ENCODE results near the gene NBPF1. TPM values are rescaled to one million over a fixed set of nuclear protein-coding genes. Genes with fewer than 3 reads are reported as not detected.
A peak's percentile ranks its signal among the peaks of the same experiment; 100 is the strongest.
"Not testable (repeated sequence)": the region's sequence is repeated elsewhere in the genome, so short reads cannot be mapped to it uniquely, and the experiment has no call there.

NBPF1 gene
- total RNA-seq, 3 donors from 2014 or later = 36.7 to 53.9 (median 42.7) TPM

DNA sequence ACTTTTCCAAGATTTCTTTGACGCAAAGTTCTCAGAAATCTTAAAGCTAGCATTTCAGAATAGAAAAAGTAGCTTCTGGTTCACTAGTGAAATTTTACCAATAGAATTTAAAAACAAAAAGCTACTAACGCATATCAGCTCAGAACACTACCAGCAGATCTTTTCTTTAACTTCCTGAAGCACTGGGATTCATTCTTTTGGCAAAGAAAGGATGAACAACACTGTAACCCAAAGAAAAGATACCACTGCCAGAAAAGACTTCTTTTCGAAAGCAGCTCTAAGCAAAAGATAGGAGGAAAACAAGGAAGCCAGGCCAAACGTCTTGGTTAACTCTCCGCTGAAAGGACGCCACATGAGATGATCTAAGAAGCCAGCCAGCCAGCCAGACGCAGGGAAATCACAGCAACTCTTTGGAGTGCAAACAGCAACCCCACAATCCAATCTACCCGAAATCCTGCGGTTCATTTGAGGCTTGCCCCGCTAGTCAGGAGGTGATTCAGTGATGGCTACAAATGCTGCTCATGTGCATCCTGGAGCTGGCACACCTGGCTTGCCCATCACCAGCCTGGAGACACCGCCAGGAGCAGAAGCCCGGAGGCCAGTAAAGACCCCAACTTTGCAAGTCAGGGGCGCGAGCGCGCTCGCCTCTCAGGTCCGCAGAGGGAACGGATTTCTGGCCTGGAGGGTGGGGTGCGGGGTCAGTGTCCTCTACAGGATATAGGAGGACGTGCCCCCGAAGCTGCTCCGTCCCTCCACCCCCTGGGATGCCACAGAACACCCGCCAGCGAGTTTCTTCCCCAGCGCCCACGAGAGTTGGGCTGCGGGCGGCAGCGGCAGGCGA lies 812 bp downstream of the NBPF1 start:
- H3K27me3 ChIP-seq = no peaks in the 10 kb centered on the region
- no peaks in the 10 kb centered on the region for H3K36me3 ChIP-seq
- H3K9me3 ChIP-seq = no peaks in the 10 kb centered on the region
- intact Hi-C loops (cut with DNase I; ENCODE audit: low total_unique reads) = no loop called here
- peak; percentile 66 to 72 for DNase-seq (ENCODE audit: low spot score in 2 of 2)
- peak overlapping the region; percentile 55 to 73 (median 55) for H3K4me3 ChIP-seq
- peaks cover 3 to 5% of the 10 kb centered on the region in 2 donors for H3K4me1 ChIP-seq
- H3K27ac ChIP-seq = peak overlapping the region; percentile 33 to 82
- TF ChIP-seq, protein P1, sequence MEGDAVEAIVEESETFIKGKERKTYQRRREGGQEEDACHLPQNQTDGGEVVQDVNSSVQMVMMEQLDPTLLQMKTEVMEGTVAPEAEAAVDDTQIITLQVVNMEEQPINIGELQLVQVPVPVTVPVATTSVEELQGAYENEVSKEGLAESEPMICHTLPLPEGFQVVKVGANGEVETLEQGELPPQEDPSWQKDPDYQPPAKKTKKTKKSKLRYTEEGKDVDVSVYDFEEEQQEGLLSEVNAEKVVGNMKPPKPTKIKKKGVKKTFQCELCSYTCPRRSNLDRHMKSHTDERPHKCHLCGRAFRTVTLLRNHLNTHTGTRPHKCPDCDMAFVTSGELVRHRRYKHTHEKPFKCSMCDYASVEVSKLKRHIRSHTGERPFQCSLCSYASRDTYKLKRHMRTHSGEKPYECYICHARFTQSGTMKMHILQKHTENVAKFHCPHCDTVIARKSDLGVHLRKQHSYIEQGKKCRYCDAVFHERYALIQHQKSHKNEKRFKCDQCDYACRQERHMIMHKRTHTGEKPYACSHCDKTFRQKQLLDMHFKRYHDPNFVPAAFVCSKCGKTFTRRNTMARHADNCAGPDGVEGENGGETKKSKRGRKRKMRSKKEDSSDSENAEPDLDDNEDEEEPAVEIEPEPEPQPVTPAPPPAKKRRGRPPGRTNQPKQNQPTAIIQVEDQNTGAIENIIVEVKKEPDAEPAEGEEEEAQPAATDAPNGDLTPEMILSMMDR (IDR thresholded peaks at IDR 0.05) = peak in 1 of 3 donors; percentile 11
- no peak for TF ChIP-seq POLR2A (IDR thresholded peaks at IDR 0.05)
- no peak for TF ChIP-seq POLR2AphosphoS5 (IDR thresholded peaks at IDR 0.05)

DNA sequence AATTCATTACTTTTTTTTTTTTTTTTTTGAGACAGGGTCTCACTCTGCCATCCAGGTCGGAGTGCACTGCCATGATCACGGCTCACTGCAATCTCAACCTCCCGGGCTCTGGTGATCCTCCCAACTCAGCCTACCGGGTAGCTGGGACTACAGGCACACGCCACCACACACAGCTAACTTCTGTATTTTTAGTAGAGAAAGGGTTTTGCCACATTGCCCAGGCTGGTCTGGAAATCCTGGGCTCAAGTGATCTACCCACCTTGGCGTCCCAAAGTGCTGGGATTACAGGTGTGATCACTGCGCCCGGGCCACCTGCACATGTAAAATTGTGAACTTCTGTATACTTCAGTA lies 1.4 kb downstream of the NBPF1 start:
- DNase-seq (ENCODE audit: low spot score in 2 of 2) = peak; percentile 38 to 55
- peak overlapping the region; percentile 33 to 82 for H3K27ac ChIP-seq
- intact Hi-C loops (cut with DNase I; ENCODE audit: low total_unique reads) = not testable (repeated sequence)

DNA sequence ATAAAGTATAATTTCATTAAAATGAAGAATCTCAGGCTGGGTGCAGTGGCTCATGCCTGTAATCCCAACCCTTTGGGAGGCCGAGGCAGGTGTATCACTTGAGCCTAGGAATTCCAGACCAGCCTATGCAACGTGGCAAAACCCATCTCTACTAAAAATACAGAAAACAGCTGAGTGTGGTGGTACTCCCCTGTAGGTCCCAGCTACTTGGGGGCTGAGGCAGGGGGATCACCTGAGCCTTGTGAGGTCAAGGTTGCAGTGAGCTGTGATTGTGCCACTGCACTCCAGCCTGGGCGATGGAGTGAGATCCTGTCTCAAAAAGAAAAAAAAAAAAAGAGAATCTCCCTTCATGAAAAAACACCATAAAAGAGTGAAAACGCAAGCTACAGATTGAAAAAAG lies 2.2 kb downstream of the NBPF1 start:
- H3K27me3 ChIP-seq; H3K4me3 ChIP-seq; H3K4me1 ChIP-seq; H3K9me3 ChIP-seq; DNase-seq (ENCODE audit: low spot score in 2 of 2); intact Hi-C loops (cut with DNase I; ENCODE audit: low total_unique reads); H3K27ac ChIP-seq; H3K36me3 ChIP-seq: not testable (repeated sequence)

More for the DNA sequence above, 1.4 kb downstream of the NBPF1 start:
- H3K9me3 ChIP-seq, H3K27me3 ChIP-seq, H3K36me3 ChIP-seq, H3K4me1 ChIP-seq: not testable (repeated sequence)
- H3K4me3 ChIP-seq = peak overlapping the region; percentile 55 to 73 (median 55)

DNA sequence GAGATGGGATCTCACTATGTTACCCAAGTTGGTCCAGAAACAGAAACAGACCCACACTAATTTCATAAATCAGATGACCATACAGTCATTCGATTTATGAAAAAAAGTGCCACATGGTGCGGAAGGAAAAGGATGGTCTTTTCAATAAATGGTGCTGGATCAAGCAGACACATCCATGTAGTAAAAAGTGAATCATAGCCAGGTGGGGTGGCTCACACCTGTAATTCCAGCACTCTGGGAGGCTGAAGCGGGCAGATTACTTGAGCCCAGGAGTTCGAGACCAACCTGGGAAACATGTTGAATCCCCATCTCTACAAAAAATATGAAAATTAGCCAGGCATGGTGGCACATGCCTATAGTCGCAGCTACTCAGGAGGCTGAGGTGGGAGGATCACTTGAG lies 2.8 kb downstream of the NBPF1 start:
- H3K27me3 ChIP-seq; H3K4me3 ChIP-seq; intact Hi-C loops (cut with DNase I; ENCODE audit: low total_unique reads); H3K36me3 ChIP-seq; DNase-seq (ENCODE audit: low spot score in 2 of 2); H3K4me1 ChIP-seq; H3K9me3 ChIP-seq; H3K27ac ChIP-seq: not testable (repeated sequence)

DNA sequence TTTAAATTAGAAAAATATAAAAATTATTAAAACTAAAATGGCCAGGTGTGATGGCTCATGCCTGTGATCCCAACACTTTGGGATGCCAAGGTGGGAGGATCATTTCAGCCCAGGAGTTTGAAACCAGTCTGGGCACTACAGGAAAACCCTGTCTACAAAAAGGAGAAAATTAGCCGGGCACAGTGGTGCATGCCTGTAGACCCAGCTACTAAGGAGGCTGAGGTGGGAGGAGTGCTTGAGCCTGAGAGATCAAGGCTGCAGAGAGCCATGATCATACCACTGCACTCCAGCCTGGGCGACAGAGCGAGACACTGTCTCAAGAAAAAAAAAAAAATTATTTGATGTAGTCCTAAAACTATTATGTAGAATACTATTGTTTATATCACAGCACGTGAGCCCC lies 3.6 kb downstream of the NBPF1 start:
- intact Hi-C loops (cut with DNase I; ENCODE audit: low total_unique reads); H3K4me3 ChIP-seq: not testable (repeated sequence)

DNA sequence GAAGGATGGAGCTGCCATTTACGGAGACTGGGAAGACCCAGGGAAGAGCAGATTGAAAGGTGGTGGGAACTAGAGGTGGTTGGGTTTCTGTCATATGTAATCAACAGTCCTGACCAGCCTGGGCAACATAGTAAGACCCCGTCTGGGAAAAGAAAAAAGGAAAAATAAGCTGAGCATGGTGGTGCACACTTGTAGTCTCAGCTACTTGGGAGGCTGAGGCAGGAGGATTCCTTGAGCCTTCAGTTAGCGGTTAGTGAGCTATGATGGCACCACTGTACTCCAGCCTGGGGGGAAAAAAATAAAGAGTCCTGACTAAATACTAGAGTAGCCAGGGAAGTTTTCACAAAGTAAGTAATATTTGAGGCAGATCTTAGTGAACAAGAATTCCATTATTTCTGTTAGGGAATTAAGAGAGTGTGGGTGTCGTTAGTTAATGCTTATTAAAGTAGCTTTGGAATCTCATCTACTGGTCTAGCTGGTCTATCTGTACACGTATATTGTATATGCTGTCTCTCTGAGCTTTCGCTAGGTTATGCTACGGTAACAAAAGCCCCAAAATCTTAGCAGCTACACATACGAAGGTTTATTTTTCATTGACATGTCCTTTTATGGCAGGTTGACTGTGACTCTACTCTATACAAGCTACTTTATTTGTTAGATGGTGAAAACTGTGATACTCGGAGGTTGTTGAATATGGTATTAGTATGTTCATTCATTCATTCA lies 4.4 kb downstream of the NBPF1 start:
- Histone ChIP-seq H3K36me3 (no peaks in the 10 kb centered on the region), H3K4me1 (peaks cover 3 to 5% of the 10 kb centered on the region in 2 donors), H3K4me3 (no peak overlapping the region), H3K27ac (no peak overlapping the region), H3K9me3 (no peaks in the 10 kb centered on the region), H3K27me3 (no peaks in the 10 kb centered on the region)
- DNase-seq (ENCODE audit: low spot score in 2 of 2) = no peak
- intact Hi-C loops (cut with DNase I; ENCODE audit: low total_unique reads) = no loop called here
- TF ChIP-seq, protein P1 (IDR thresholded peaks at IDR 0.05) = no peak
- no peak for TF ChIP-seq POLR2AphosphoS5 (IDR thresholded peaks at IDR 0.05)
- TF ChIP-seq POLR2A (IDR thresholded peaks at IDR 0.05) = no peak

More for the DNA sequence above, 3.6 kb downstream of the NBPF1 start:
- not testable (repeated sequence) for H3K27ac ChIP-seq, H3K4me1 ChIP-seq, H3K36me3 ChIP-seq, H3K9me3 ChIP-seq, H3K27me3 ChIP-seq
- peak in 1 of 2 donors; percentile 45 for DNase-seq (ENCODE audit: low spot score in 2 of 2)

DNA sequence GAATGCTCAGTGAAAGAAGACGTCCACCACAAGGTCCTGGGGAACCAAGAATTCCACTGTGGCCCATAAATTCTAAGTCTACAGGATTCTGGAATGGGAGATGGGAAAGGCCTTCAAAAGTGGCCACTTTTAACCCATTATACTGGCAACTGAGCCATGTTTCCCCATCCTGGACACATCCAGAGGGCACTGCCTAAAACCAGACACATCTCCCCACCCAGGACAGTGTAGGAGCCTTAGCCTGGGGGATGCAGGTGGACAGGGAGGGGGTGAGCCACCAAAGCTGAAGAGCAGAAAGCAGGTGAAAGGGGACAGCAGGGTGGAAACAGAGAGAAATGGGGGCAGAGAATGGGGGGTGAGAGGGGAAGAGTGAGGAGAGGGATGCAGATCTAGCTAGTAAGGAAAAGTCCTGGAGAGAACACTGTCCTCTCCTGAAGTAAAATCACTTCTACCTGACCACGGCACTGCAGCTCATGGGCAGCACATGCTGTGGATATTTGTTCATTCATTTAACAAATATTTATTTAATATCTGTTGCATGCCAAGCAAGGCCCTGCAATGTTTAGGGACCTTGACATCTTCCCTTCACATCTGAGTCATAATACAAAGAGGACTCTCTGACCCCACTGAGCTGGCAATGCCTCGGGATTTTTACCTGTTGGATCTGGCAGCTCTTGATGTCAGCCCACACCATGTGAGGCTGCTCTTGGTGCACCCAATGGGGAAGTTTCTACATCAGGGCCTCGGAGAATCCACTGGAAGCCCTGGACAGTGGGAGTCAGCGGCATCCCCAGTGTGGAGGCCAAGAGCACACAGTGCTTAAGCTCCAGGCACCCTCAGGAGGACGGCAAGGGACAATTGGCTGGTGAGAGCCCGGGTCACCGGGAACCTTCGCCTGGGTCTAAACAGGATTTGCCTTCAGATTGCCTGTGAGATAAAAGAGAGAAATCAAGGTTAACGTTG lies 5.2 kb downstream of the NBPF1 start:
- H3K4me3 ChIP-seq; H3K9me3 ChIP-seq; intact Hi-C loops (cut with DNase I; ENCODE audit: low total_unique reads); H3K27me3 ChIP-seq; H3K4me1 ChIP-seq; H3K27ac ChIP-seq; H3K36me3 ChIP-seq: not testable (repeated sequence)
- DNase-seq (ENCODE audit: low spot score in 2 of 2) = peak; percentile 81 to 93
